Stimulated activated naive CD4-positive, alpha-beta T cell treated with Interleukin-2 at 50 U/mL for 16 hours (primary cell): ENCODE results near the gene DTNB.

Source experiments
- DNase-seq: peaks from one replicate; lab custom pipeline; 2025; lab: John Stamatoyannopoulos, UW

DTNB gene

DNA sequence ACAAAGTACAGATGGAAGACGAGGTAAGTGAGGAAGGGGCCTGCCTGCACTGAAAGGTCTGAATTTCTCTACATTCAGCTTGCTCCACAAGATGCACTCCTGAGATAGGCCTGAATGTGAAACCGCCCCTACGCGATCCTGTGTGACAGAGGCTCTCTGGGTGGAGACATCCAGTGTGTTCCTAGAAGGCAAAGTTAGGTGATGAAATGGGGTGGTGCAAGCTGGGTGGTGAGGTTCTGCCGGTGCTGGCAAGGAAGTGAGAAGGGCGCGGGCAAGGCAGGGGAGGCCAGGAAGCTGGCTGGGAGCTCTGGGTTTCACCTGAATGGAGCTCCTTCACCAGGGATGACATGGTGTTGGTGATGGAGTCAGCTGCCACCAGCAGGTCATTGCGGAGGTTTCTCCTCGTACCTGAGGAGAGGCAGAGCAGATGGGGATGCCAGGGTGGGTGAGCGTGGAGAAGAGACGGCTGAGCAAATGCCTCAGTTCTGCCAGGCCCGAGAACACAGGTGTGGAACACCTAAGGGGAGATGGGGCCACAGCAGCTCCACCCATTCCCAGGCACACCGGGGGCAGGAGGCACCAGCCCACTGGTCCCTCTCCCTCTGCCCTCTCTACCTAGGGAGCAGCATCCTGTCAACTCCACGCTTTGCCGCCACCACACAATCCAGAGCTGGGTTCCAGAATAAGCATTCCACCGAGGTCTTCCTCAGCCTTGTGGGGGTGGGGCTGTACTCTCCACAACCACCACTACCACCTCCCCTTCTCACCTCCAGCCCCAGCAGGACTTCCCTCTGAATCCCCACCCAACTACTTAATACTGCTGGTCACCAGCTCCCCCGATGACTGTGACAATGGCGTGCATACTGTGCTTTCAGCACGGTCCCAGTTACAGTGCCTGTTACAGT lies 286.2 kb downstream of the DTNB start:
- no peak for DNase-seq

DNA sequence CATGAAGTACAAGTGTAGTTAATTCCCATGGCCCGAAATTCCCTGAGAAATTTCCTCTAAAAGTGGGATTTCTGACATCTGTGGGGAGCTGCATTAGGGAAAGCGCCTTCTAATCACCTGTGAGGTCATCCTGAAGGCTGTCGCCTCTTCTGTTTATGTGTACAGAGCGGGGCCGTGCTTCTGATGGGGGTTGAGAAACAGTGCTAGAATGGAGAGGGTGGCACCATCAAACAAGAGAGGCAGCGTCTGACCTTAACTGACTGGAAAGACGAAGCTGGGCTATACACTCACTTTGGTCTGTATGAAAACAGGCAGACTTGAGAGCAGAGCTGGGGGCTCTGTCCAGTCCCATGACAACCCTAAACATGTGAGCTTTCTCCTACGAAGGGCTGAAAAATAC lies 287.5 kb downstream of the DTNB start:
- no peak for DNase-seq

DNA sequence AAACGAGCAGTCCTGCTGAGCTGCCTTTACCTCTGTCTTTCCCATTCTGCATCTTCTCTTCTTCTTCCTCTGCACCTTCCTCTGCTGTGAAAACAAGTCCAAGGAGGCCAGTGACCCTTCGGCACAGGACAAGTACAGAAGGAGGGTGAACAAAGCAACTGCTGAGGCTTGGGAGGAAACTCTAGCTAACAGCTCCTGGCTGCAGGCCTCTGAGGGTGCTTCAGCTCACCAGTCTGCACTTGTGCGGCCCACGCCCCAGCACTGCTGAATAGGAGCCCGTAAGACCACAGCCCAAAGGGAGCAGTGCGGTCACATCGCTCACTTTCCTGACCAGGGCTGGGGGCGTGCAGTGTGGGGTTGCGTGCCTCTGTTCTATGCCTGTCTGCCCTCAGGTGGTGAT lies 289.6 kb downstream of the DTNB start:
- no peak for DNase-seq

DNA sequence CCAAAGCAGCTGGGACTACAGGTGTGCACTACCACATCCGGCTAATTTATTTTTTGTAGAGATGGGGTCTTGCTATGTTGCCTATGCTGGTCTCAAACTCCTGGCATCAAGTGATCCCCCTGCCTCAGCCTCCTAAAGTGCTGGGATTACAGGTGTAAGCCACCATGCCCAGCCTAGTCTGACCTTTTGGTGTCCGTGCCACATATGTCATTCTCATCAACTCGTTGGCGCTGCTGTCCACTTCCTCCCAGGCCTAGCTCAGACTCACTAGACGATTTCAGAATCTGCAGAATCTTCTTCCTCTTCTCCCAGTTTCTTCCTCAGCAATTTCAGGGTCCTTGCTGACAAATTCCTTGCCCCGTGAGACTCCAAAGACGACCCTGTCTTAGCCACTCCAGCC lies 291.9 kb downstream of the DTNB start:
- DNase-seq: no peak

- no peak for DNase-seq
These were observed 292.6 kb downstream of the DTNB start for GRCh38 chr2:25380586-25381375.

DNA sequence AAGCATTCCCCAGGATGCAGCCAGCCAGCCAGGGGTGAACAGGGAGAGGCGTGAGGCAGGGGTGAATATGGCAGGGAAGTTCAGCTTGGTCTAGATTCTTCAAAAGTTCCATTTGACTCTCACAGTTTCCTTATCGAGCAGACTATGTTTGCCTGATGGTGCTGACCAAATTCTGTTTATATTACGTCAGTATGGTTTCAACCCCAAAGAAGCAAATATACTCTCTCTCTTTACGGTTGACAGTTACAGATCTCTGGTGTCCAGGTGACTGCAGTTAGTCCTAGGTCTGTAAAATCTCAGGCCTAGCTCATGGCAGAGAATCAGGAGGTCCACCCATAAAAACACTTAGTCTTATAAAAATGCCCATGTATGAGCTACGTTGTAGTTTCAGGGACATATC lies 293.4 kb downstream of the DTNB start:
- DNase-seq: no peak

- DNase-seq: no peak
These were observed 293.8 kb downstream of the DTNB start for GRCh38 chr2:25379535-25379934.

GRCh38 chr2:25378731-25379490 lies 294.5 kb downstream of the DTNB start:
- DNase-seq: no peak

- DNase-seq: no peak
These were observed 295.5 kb downstream of the DTNB start for GRCh38 chr2:25377822-25378421.

GRCh38 chr2:25376750-25377621 lies 296.4 kb downstream of the DTNB start:
- peak; percentile 93 for DNase-seq

GRCh38 chr2:25375989-25376545 lies 297.3 kb downstream of the DTNB start:
- DNase-seq: no peak

- no peak for DNase-seq
These were observed 297.9 kb downstream of the DTNB start for GRCh38 chr2:25375371-25375988.

DNA sequence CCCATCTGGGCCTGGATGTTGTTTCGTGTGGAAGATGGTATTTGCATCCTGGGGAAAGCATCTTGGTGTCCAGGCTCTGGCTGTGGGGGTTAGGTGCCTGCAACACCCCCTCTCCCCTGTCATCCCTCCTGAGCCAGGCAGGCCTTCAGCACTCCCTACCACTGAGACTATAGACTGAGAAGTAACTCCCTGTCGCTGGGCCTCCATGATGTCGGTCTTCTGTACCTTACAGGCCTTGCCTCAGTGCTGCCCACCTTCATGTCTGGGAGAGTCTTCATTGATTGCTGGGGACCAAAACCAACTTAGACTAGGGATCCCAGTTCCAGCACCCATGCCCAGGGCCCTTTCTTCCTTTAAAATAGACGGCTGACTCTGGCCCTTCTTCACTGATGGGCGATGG lies 298.6 kb downstream of the DTNB start:
- no peak for DNase-seq

- no peak for DNase-seq
These were observed 299.0 kb downstream of the DTNB start for GRCh38 chr2:25374411-25374810.

DNA sequence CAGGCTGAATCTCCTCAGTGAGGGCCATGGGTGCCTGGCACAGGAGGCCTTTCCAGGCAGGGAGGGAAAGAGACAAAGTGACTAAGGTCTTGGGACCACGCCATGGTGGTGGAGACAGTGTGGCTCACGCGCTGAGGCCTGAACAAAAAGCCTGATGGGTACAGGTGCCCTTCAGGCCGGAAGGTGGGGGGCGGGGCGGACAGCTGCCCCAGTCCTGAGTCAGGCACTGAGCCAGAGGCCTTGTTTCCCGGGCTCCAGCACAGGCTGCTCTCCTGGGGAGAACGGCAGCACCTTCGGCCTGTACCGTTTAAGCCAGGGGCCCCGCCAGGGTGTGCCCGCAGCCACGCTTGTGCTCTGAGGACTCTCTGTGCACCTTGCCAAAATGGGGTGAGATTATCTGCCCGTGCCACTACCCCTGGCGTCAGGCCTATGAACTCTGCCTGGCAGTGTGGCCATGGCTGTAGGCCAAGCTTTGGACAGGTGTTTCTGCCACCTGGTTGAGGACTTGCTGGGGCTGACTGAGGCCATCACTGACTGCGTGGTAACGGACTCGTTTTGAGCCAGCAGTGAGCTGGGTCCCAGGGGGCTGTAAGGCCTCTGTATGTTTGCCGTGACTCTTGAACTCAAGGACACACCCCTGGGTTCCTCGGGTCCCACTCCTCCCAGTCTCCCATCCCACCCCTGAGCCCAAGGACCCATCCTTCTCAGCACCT lies 300.0 kb downstream of the DTNB start:
- no peak for DNase-seq

DNA sequence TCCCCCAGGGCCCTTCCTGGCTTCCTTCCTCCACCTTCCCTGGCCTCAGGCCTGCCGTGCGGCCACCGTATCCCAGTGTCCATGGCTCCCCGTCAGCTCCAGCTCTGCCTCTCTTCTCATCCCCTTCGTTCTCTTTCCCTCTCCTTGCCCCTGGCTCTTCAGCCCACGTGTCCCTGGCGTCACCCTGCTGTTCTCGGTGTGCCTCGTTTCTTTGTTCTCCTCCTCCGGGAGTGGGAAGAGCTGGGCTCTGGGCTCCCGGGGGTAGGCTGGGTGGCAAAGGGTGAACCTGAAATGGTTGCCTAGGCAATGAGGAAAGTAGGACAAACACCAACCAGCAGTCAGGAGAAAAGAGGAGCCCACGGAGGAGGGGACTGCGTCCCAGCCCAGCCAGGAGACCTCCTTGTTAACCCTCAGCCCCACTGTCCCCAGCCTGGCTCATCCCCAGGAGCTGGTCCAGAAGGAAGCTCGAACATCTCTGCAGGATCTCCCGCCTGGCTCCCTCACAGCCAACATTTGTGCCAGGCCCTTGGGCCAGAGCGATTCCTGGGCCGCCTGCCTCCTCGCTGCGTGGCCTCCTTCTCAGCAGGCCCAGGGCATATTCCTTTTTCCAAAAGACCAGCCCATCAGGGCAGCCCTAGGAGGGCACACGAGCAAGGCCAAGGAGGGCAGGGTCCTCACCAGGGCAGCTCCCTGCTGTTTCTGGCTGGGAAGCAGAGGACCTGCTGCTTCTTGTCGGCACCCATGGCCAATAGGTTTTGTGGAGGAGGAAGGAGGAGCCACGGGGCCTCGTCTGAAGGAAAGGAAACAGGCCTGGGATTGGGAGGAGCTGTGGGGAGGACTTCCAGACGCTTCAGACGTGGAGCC lies 300.7 kb downstream of the DTNB start:
- DNase-seq: no peak

DNA sequence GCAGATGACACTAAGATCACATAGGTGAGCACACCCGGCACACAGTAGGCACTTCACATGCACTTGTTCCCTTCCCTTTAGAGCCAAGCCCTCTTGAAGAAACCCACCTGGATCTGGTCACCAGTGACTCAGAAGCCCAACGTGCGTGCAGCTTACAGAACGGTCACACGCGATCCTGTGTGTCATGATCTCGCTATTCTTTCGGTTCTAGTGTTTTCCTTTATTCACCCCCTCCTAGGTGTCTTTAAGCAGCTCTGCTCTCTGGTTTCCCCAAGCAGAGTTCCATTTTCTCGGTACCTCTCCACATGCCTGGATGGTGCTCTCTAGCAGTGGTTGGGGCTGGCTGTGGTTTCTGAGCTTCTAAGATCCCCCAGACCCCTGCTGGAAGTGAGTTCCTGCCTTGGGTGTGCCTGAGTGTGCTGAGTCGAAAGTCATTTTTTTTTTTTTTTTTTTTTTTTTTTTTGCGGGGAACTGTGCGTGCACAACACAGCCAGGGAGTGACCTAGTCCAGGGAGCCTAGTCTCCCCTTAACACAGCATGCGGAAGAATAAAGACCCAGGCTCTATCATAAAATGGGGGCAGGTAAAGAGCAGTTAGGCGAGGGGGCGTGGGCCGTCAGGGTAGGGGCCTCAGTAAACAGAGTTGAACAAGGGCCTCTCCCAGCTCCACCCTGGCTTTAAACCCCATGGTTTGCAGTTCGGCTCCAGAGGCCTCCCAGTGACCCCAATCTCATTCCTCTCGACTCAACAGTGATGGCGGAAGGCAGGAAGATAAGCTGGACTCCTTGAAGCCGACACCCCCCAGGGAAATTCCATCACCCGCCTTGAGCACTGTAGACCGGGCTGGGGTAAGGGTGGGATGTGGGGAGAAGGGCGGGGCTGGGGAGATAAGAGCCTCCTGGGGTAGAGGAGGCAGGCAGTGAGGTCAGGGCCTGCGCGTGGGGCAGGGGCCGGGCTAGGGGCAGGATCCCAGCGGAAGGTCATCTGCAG lies 301.8 kb downstream of the DTNB start:
- no peak for DNase-seq
